ENCODE results near the gene MATCAP1.
A peak's percentile ranks its signal among the peaks of the same experiment; 100 is the strongest.

Gene MATCAP1

DNA sequence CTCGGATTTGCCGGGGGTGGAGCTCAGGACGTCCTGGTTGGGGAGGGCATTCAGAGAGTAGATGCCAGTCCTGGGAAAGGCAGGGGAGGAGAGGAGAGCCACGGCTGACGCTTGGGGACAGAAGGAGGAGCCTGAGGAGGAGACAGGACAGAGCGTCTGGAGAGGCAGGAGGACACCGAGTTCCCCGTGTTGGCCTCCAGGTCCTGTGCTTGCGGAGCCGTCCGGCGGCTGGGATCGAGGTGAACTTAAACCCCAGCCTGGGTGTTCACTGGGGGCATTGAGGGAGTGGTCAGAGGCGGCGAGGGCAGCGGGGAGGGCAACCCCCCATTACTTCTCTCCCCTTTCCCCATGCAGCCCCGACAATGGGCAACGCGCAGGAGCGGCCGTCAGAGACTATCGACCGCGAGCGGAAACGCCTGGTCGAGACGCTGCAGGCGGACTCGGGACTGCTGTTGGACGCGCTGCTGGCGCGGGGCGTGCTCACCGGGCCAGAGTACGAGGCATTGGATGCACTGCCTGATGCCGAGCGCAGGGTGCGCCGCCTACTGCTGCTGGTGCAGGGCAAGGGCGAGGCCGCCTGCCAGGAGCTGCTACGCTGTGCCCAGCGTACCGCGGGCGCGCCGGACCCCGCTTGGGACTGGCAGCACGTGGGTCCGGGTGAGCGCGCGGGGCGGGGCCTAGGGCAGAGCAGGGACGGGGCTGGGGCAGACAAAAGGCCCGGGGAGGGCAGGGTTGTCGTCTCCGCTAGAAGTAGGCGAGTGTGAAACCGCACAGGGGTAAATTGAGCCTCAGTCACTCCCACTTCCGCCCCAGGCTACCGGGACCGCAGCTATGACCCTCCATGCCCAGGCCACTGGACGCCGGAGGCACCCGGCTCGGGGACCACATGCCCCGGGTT, 9.7 kb downstream of the MATCAP1 start:
- DNase-seq (ENCODE audit: low read depth, low spot score): peak; percentile 80

DNA sequence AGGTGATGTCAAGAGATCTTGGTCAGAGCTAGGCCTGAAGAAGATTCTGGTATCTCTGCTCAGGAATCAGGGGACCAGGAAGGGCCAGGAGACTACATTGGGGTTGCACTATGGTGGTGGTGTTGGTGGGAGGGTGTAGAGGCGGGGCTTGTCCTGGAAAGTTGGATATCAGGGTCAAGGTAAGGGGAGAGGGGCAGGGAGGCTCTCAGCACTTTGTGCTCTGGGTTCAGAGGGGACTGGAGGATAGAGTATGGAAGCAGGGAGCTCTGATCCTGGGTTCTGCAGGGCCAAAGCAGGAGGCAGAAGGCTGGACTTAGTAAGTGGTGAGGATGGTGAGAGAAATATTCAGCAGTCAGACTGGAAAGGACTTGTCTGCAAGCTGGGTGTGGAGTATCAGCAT, 10.4 kb downstream of the MATCAP1 start:
- no peak for DNase-seq (ENCODE audit: low read depth, low spot score)

- DNase-seq (ENCODE audit: low read depth, low spot score): no peak
Measured at GRCh38 chr16:67170949-67171649, 12.7 kb downstream of the MATCAP1 start.

DNA sequence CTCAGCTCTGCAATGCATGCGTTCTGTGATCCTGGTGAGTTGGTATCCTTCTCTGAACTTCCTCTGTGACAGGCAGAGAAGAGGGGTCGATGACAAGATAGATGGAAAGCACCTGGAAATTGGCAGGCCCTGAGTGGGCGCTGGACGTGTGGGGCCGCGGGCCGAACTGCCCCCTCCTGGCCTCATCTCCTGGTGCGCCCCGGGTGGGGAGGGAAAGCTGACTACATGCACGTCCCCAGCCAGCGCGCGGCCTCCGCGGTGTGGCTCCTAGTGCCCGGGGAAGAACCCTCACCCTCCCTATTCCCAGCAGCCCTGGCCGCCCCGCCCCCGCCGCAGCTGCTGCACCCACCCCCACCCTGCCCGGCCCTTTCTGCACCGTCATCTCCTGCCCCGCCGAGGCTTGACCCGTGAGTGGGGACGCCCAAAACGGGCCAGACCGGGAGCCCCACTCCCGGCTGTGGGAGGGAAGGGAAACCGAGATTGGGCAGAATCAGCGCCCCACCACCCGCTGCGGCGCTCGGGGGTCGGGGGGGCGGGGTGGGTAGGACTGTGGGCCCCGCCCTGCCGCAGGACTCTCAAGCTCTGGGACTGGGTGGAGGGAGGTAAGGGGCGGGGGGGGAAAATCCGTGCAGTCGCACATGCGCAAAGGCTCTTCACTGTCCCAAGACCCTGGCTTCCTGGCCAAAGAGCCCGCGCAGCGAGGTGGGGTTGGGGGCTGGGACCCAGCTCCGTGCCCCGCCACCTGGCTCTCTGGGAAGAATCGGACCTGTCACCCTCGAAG, 13.4 kb downstream of the MATCAP1 start, which contains the start of gene NOL3:
Gene NOL3 (plus strand): TSS at position 371 of the 781 bp plus-strand sequence.
- peak; percentile 90 for DNase-seq (ENCODE audit: low read depth, low spot score)

- peak; percentile 88 for DNase-seq (ENCODE audit: low read depth, low spot score)
Measured at GRCh38 chr16:67169642-67170167, 14.1 kb downstream of the MATCAP1 start.

DNA sequence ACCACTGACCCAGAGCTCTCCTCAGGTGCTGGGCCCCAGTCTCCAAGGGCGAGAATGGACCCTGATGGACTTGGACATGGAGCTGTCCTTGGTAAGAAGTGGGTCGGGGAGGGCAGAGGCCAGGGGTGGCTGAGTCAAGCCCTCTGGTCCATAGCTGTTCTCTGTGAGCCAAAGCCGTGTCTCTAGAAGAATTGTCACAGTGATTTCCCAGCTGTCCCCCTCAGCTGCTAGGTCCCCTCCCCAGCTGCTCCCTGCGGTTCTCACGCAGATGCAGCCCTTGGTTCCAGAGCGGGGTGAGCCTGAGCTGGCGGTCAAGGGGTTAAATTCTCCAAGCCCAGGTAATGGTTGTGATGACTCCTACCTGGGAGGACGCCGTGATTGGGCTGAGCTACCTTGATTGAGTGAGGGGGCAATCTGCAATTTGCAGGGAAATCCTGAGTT, 14.7 kb downstream of the MATCAP1 start:
- DNase-seq (ENCODE audit: low read depth, low spot score): no peak

DNA sequence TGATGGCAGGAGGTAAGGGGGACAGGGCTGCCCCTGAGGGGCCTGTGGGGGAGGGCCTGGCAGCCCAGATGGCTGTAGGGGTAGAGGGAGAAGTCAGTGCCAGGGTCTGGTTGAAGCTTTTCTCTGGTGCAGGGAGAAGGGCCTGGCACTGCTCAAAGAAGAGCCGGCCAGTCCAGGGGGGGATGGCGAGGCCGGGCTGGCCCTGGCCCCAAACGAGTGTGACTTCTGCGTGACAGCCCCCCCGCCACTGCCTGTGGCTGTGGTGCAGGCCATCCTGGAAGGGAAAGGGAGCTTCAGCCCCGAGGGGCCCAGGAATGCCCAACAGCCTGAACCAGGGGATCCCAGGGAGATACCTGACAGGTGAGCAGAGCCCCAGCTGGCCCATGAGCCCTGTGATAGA, 16.2 kb downstream of the MATCAP1 start:
- DNase-seq (ENCODE audit: low read depth, low spot score): no peak

- DNase-seq (ENCODE audit: low read depth, low spot score): no peak
Measured at GRCh38 chr16:67166598-67167168, 17.1 kb downstream of the MATCAP1 start.

DNA sequence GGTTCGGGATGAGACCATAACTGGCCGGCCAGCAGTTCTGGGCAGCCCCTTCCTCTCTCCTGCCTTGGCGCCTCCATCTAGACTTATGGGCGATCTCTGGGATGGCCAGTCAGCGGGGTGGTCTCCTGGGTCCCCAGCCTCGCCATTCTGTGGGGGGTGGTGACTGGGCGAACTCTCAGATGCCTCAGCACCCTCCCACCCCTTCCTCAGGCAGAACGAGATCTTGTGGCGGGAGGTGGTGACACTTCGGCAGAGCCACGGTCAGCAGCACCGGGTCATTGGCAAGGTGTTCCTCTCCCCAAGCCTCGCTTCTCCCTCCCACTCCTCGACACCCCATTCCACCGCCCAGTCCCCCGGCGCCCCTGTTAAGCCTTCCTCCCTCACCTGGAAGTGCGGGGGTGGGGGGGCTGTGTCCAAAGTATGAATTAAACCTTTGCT, 17.6 kb downstream of the MATCAP1 start:
- DNase-seq (ENCODE audit: low read depth, low spot score): no peak

GRCh38 chr16:67165121-67166078, 18.4 kb downstream of the MATCAP1 start:
- DNase-seq (ENCODE audit: low read depth, low spot score): peak; percentile 42

GRCh38 chr16:67164599-67165061, 19.1 kb downstream of the MATCAP1 start, which contains the start of gene HSF4:
TSS of gene HSF4 (plus strand) at chr16:67164745. CDS start at chr16:67164812, 67 bp downstream.
- no peak for DNase-seq (ENCODE audit: low read depth, low spot score)

DNA sequence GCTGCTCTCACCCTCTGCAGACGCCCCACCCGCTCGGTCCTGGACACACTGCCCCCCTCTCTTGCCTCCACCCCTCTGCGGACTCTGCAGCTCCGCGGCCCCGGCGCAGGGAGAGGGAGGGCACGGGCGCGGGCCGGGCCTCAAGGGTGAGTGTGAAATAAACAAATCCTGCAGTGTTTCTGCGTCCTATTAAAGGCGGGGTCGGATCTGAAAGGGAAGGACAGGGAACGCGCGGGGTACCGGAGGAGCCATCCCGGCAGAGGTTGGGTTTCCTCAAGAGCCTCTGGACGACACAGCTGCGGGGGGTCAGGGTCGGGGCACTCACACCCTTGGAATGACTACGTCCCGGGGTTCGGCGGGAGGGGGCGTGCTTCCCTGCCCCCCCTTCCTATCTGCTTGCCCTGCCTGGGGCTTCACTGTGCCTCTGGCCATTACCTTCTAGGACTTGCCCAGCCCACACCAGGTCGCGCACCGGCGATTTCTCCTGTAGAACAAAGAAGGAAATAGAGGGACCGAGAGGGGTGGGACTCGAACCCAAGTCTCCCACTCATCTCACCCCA, 19.7 kb downstream of the MATCAP1 start:
- DNase-seq (ENCODE audit: low read depth, low spot score): no peak

GRCh38 chr16:67163164-67163998, 20.4 kb downstream of the MATCAP1 start:
- DNase-seq (ENCODE audit: low read depth, low spot score): peak; percentile 77

DNA sequence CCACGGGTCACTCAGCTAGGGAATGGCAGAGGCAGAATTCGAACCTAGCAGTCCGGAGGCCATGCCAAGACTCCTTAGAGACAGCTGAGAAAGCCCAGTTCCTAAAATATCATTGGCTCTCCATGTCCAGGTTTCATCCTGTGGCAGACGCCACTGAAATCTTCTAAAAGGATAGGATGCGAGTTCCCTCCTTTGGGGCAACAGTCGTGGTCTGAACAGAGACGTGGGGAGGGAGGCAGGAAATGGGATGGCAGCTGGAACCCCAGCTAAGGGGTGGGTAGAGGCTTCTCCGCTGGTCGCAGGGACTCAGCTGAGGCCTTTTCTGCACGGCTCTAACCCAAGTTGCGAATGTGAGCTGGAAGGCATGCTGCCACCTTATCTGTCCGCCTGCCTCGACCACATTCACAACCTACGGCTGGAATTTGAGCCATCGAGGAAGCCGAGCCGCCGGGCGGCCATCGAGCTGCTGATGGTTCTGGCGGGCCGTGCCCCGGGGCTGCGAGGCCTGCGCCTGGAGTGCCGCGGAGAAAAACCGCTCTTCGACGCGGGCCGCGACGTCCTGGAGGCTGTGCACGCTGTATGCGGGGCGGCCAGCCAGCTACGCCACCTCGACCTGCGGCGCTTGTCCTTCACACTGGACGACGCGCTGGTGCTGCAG, 21.1 kb downstream of the MATCAP1 start:
- peak; percentile 67 for DNase-seq (ENCODE audit: low read depth, low spot score)

DNA sequence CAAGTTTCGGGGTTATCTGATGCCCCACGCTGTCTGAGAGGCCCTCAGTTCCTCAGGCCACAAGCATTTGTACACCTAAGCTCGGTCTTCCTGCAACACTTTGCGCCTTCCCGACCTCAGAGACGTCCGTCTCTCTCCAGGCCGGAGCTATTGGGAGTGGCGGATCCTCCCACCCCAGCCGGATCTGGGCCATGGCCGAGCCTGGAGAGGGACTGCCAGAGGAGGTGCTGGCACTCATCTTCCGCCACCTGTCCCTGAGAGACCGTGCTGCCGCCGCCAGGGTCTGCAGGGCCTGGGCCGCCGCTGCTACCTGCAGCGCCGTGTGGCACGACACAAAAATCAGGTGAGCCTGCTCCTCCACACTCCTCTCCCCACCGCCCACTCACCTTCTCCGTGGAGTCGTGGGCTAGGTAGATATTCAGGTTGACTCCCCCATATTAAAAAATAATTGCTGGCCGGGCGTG, 22.1 kb downstream of the MATCAP1 start:
- DNase-seq (ENCODE audit: low read depth, low spot score): no peak

DNA sequence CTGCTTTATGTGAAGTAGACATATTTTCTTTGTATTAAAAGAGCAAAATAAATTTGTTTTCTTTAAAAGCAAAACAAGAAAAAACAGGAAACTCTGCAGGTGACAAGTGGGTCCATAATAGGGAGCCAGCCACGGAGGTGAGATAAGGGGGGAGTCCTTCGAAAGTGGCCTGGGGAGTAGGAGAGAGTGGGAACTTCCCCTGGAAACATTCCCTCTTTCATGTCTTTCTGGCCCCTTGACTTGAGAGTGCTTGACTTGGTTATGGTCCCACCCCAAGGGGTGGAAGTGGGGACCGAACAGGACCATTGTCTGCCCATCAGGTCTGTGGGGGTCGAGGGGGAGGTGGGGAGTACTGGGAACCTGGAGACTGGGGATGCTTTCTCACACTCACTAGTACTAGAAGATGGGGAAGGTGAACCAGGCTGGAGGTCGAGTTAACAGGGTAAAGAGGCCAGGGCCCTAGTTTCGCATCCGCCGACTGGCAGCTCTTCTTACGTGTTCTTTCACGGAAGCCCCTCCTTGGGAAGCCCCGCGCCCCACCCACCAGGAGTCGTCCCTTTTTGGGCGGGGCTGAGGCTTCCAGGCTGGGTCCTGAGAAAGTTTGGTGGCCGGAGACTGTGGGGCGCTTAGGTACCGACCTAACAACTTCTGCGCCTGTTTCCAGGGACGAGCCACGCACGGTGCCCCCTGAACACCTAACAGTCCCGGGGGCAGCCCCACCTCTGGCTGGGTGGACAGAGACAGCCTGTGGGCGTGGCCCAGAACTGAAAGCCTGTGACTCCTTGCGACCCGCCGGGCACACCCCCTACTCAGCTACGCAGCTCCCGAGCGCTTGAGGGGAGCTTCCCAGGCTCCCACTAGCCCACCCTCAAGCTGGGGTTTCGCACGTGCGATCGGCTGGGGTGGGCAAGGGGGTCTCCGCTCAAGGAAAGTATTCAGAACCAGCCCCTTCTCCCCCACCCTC, 24.8 kb downstream of the MATCAP1 start:
- DNase-seq (ENCODE audit: low read depth, low spot score): no peak

Measured in ELF-1 (cell line).